HEK293 (cell line): ENCODE measurements around the gene FOXJ2.
A peak's percentile ranks its signal among the peaks of the same experiment; 100 is the strongest.
"Not testable (repeated sequence)": the region's sequence is repeated elsewhere in the genome, so short reads cannot be mapped to it uniquely, and the experiment has no call there.

Source experiments
- CTCF ChIA-PET: fragments of 350-600 bp; formaldehyde crosslinking; extraction: SDS; loops from one replicate; lab custom pipeline; 2021; ENCODE audit warnings: antibody characterized with exemption; lab: Yijun Ruan, JAX
- POLR2A ChIA-PET: fragments of 300-600 bp; formaldehyde crosslinking; extraction: SDS; loops from one replicate; lab custom pipeline; 2020; ENCODE audit warnings: antibody characterized with exemption, inconsistent platforms; lab: Yijun Ruan, JAX
- H3K27ac ChIP-seq: fragments of 200-500 bp; sonication (Bioruptor generic); 2 replicates; pipeline ENCODE4 v1.5.1; 2014; ENCODE audit warnings: low read depth, low read length, control low read depth, inconsistent platforms; ENCODE audit errors: extremely low read depth
- H3K36me3 ChIP-seq, 2 experiments: fragments of 200-500 bp in 1 of 2; sonication (Bioruptor generic) in 1 of 2; 1 replicate in 1 of 2; 2 replicates in 1 of 2; pipeline ENCODE4 v1.5.1; 2014 to 2017; ENCODE audit warnings: inconsistent platforms in 2 of 2, low read length in 2 of 2; ENCODE audit not compliant: control insufficient read depth in 2 of 2, insufficient read depth in 1 of 2
- H3K4me1 ChIP-seq: fragments of 200-500 bp; sonication (Bioruptor generic); 2 replicates; pipeline ENCODE4 v1.5.1; 2014; ENCODE audit warnings: mild to moderate bottlenecking, low read length, inconsistent platforms; ENCODE audit not compliant: control insufficient read depth, insufficient read depth
- H3K4me3 ChIP-seq: 2 replicates; pipeline ENCODE4 v1.5.1; 2011; ENCODE audit warnings: low read depth, mild to moderate bottlenecking, control low read depth, low read length, moderate library complexity
- H3K9me3 ChIP-seq: fragments of 200-500 bp; sonication (Bioruptor generic); 2 replicates; pipeline ENCODE4 v1.5.1; 2014; ENCODE audit warnings: low read depth, low read length, inconsistent platforms; ENCODE audit not compliant: control insufficient read depth, insufficient read depth
- PBX3 ChIP-seq: sonication (generic); formaldehyde crosslinking; IDR thresholded peaks from 2 replicates; pipeline ENCODE4 v1.8.1; 2022; ENCODE audit warnings: mild to moderate bottlenecking, moderate library complexity, missing genetic modification reagents
- PRDM10 ChIP-seq: fragments of 450-650 bp; formaldehyde crosslinking; IDR thresholded peaks from 2 replicates; pipeline ENCODE4 v1.5.1; 2016; ENCODE audit warnings: missing biosample characterization, missing genetic modification characterization
- REPIN1 ChIP-seq: fragments of 450-650 bp; formaldehyde crosslinking; IDR thresholded peaks from 2 replicates; pipeline ENCODE4 v1.5.1; 2017; ENCODE audit warnings: missing biosample characterization, missing genetic modification characterization, low read depth
- SETDB1 ChIP-seq: IDR thresholded peaks from one replicate; pipeline ENCODE4 v1.6.1; 2017; ENCODE audit warnings: mild to moderate bottlenecking, low read length, moderate library complexity, mixed read lengths; ENCODE audit not compliant: insufficient read length
- SP7 ChIP-seq: fragments of 450-650 bp; formaldehyde crosslinking; IDR thresholded peaks from 2 replicates; pipeline ENCODE4 v1.5.1; 2016; ENCODE audit warnings: missing biosample characterization, missing genetic modification characterization
- ZBTB1 ChIP-seq: fragments of 450-650 bp; formaldehyde crosslinking; IDR thresholded peaks from 2 replicates; pipeline ENCODE4 v1.5.1; 2016; ENCODE audit warnings: missing biosample characterization, missing genetic modification characterization
- ZNF10 ChIP-seq: fragments of 450-650 bp; formaldehyde crosslinking; IDR thresholded peaks from 2 replicates; pipeline ENCODE4 v1.5.1; 2017; ENCODE audit warnings: missing biosample characterization, missing genetic modification characterization
- ZNF121 ChIP-seq: fragments of 450-650 bp; formaldehyde crosslinking; IDR thresholded peaks from 2 replicates; pipeline ENCODE4 v1.5.1; 2016; ENCODE audit warnings: missing biosample characterization, missing genetic modification characterization
- ZNF132 ChIP-seq: fragments of 450-650 bp; formaldehyde crosslinking; IDR thresholded peaks from 2 replicates; pipeline ENCODE4 v1.5.1; 2017; ENCODE audit warnings: missing biosample characterization, missing genetic modification characterization, borderline replicate concordance
- ZNF175 ChIP-seq: fragments of 450-650 bp; formaldehyde crosslinking; IDR thresholded peaks from 2 replicates; pipeline ENCODE4 v1.5.1; 2016; ENCODE audit warnings: missing biosample characterization, missing genetic modification characterization
- ZNF335 ChIP-seq: fragments of 450-650 bp; formaldehyde crosslinking; conservative IDR thresholded peaks from 2 replicates; pipeline ENCODE4 v1.5.1; 2016; ENCODE audit warnings: missing biosample characterization, missing genetic modification characterization
- ZNF37A ChIP-seq: fragments of 450-650 bp; IDR thresholded peaks from 2 replicates; pipeline ENCODE4 v1.5.1; 2018; ENCODE audit warnings: missing biosample characterization, missing genetic modification characterization
- ZNF423 ChIP-seq: fragments of 450-650 bp; formaldehyde crosslinking; IDR thresholded peaks from 2 replicates; pipeline ENCODE4 v1.5.1; 2016; ENCODE audit warnings: missing biosample characterization, missing genetic modification characterization
- ZNF473 ChIP-seq: fragments of 450-650 bp; formaldehyde crosslinking; IDR thresholded peaks from 2 replicates; pipeline ENCODE4 v1.5.1; 2017; ENCODE audit warnings: missing biosample characterization, missing genetic modification characterization
- ZNF513 ChIP-seq: fragments of 450-650 bp; IDR thresholded peaks from 2 replicates; pipeline ENCODE4 v1.5.1; 2018; ENCODE audit warnings: missing biosample characterization, missing genetic modification characterization
- ZNF555 ChIP-seq: fragments of 450-650 bp; formaldehyde crosslinking; conservative IDR thresholded peaks from 2 replicates; pipeline ENCODE4 v1.5.1; 2017; ENCODE audit warnings: missing biosample characterization, mild to moderate bottlenecking, missing genetic modification characterization, inconsistent platforms
- ZNF626 ChIP-seq: fragments of 450-650 bp; sonication (Bioruptor Pico); formaldehyde crosslinking; IDR thresholded peaks from 2 replicates; pipeline ENCODE4 v1.5.1; 2018; ENCODE audit warnings: missing biosample characterization, missing genetic modification characterization, inconsistent platforms
- ZNF654 ChIP-seq: fragments of 450-650 bp; formaldehyde crosslinking; IDR thresholded peaks from 2 replicates; pipeline ENCODE4 v1.5.1; 2016; ENCODE audit warnings: low read depth, missing biosample characterization, missing genetic modification characterization
- ZNF660 ChIP-seq: fragments of 450-650 bp; IDR thresholded peaks from 2 replicates; pipeline ENCODE4 v1.5.1; 2018; ENCODE audit warnings: missing biosample characterization, mild to moderate bottlenecking, missing genetic modification characterization
- ZNF843 ChIP-seq: fragments of 450-650 bp; formaldehyde crosslinking; IDR thresholded peaks from 2 replicates; pipeline ENCODE4 v1.5.1; 2016; ENCODE audit warnings: missing biosample characterization, missing genetic modification characterization

FOXJ2 gene

GRCh38 chr12:8071820-8072219 lies 39.3 kb downstream of the FOXJ2 start:
- CTCF ChIA-PET: interaction anchor here (0.6 to 0.7 kb wide), 2 partner anchors 37 to 86 kb away, joined by 3 to 5 read pairs; no protein-coding TSS in a partner anchor
- H3K4me1 ChIP-seq, H3K36me3 ChIP-seq, H3K4me3 ChIP-seq, H3K9me3 ChIP-seq, H3K27ac ChIP-seq: not testable (repeated sequence)
- POLR2A ChIA-PET: interaction anchor here (0.6 kb wide), 1 partner anchor 187 kb away, joined by 6 read pairs; no protein-coding TSS in a partner anchor
- peak; percentile 83 for TF ChIP-seq ZNF121

DNA sequence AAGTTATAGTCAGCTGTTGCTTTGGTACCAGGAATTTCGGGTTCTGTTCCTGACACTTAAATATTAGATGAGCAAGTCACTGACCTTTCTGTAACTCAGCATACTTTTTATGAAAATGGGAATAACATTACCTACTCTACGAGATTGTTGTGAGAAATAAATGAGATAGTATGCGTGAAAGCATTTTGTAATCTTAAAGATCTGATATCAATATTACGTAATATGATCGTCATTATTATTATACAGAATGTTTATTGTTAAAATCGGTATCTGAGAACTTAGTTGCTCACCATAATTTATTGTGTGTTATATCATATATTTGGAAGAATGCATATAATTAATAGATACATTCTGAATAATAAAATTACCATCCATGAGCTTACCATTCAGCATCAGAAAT lies 43.4 kb downstream of the FOXJ2 start:
- Histone ChIP-seq H3K27ac (no peak overlapping the region), H3K9me3 (no peaks in the 10 kb centered on the region), H3K4me1 (peaks cover 14% of the 10 kb centered on the region), H3K4me3 (no peak overlapping the region), H3K36me3 (no peaks in the 10 kb centered on the region)
- TF ChIP-seq SP7 (tag by site-specific recombination): no peak
- TF ChIP-seq ZNF626 (tag by site-specific recombination): no peak
- no peak for TF ChIP-seq ZBTB1
- no peak for TF ChIP-seq ZNF175 (tag by site-specific recombination)
- TF ChIP-seq ZNF654 (tag by site-specific recombination): no peak
- TF ChIP-seq ZNF335 (tag by site-specific recombination): no peak
- TF ChIP-seq ZNF513 (tag by site-specific recombination): no peak
- no peak for TF ChIP-seq ZNF423
- TF ChIP-seq ZNF132: no peak
- TF ChIP-seq PBX3 (CRISPR knock-in tag): no peak
- TF ChIP-seq ZNF473 (tag by site-specific recombination): no peak
- no peak for TF ChIP-seq ZNF37A (tag by site-specific recombination)
- TF ChIP-seq REPIN1: no peak
- no peak for TF ChIP-seq ZNF555 (tag by site-specific recombination)
- no peak for TF ChIP-seq ZNF660 (tag by site-specific recombination)
- TF ChIP-seq ZNF10: no peak
- no peak for TF ChIP-seq ZNF843
- TF ChIP-seq PRDM10 (tag by site-specific recombination): no peak
- TF ChIP-seq SETDB1: no peak
- POLR2A ChIA-PET: no interaction called here
- CTCF ChIA-PET: interaction anchor here (0.9 to 5.4 kb wide), 3 partner anchors 31 to 143 kb away, joined by 3 to 92 read pairs (median 6); no protein-coding TSS in a partner anchor
